Heart right ventricle (tissue), 16 donors: ENCODE measurements around the gene CPNE8. TPM values are rescaled to one million over a fixed set of nuclear protein-coding genes. Genes with fewer than 3 reads are reported as not detected.

ENCODE experiments used
- ATAC-seq, 8 donors: fragments of 200-7000 bp; cut with Tn5 transposase; one replicate each; pipeline ENCODE4 v1.9.1; 2020; ENCODE audit warnings: mild to moderate bottlenecking in 8 of 8, moderate library complexity in 8 of 8, moderate number of reproducible peaks in 1 of 8
- DNase-seq, 2 donors: peaks; one replicate each; pipeline ENCODE4 v3.0.0-alpha.2; 2020
- H3K27ac ChIP-seq, 10 donors: fragments of 200-600 bp; sonication (generic) in 2 of 10; one replicate each; pipeline versions ENCODE4 v1.5.0 to v1.8.0; 2020 to 2022; ENCODE audit warnings: mild to moderate bottlenecking in 3 of 10
- H3K27me3 ChIP-seq, 7 donors: fragments of 200-600 bp; one replicate each; pipeline ENCODE4 v1.8.0; 2021 to 2022; ENCODE audit warnings: mild to moderate bottlenecking in 2 of 7
- H3K36me3 ChIP-seq, 9 donors: fragments of 200-600 bp; sonication (generic) in 1 of 9; one replicate each; pipeline versions ENCODE4 v1.5.0 to v1.8.0; 2020 to 2022; ENCODE audit warnings: mild to moderate bottlenecking in 2 of 9
- H3K4me1 ChIP-seq, 9 donors: fragments of 200-600 bp; sonication (generic) in 1 of 9; one replicate each; pipeline versions ENCODE4 v1.5.0 to v1.8.0; 2020 to 2022; ENCODE audit warnings: mild to moderate bottlenecking in 4 of 9
- H3K4me3 ChIP-seq, 10 donors: fragments of 200-600 bp; sonication (generic) in 2 of 10; one replicate each; pipeline versions ENCODE4 v1.5.0 to v1.8.0; 2020 to 2022; ENCODE audit warnings: mild to moderate bottlenecking in 7 of 10, moderate library complexity in 2 of 10
- H3K9me3 ChIP-seq, 11 donors: fragments of 200-600 bp in 10 of 11; sonication (generic) in 2 of 11; one replicate each; pipeline versions ENCODE4 v1.5.0 to v1.8.0; 2013 to 2022; ENCODE audit warnings: mild to moderate bottlenecking in 2 of 11, control low read depth in 1 of 11, moderate library complexity in 1 of 11
- CTCF ChIP-seq, 9 donors: fragments of 200-600 bp; sonication (generic) in 2 of 9; IDR thresholded peaks; one replicate each; pipeline versions ENCODE4 v1.5.0 to v1.8.0; 2021 to 2022; ENCODE audit warnings: antibody characterized with exemption in 9 of 9, mild to moderate bottlenecking in 5 of 9, moderate library complexity in 1 of 9
- WGBS, 2 donors: extraction: QIAGEN DNeasy Blood & Tissue Kit; methylation state at CpG; one replicate each; pipeline ENCODE4 v1.1.7; 2013; ENCODE audit warnings: inconsistent platforms in 1 of 2; 5-methylcytosine and 5-hydroxymethylcytosine counted together
- intact Hi-C, 10 donors: fragments of 100-400 bp; cut with DNase I; formaldehyde crosslinking; loops; one replicate each; pipeline versions ENCODE4 v1.11.1 to v1.14.2; 2022
- polyA plus RNA-seq, 2 donors: library from polyadenylated mRNA; stranded (reverse); fragments of 200-250 nt; gene quantifications; one replicate each; pipeline ENCODE4 v1.2.3, GENCODE V29; 2013
- total RNA-seq, 10 donors: library from RNA; stranded (reverse); fragmentation: NEBNext Ultra II Directional in 3 of 10; extraction: Animal tissue kit (Norgen Biotek cat#: 25700) in 3 of 10; gene quantifications; one replicate each; pipeline versions ENCODE4 v1.2.1 to v1.2.4, GENCODE V29; 2021 to 2023
- donor health status: Arrhythmogenic right ventricular cardiomyopathy.
- donor health status: ischemic (EF 13 %, LVEDD 7.1; RV severe dilation, severe dysfunction).
- donor health status: healthy with polysubstance abuse.
- donor health status: DM: no; HTN: yes; CAD: no.
- donor health status: DM: no; HTN: no; CAD: no.
- donor health status: ischemic (EF 25% LVEDD 6.9; RV normal size, moderate dysfunction).
- donor health status: ischemic (EF 25% LVEDD 5.7; RV mildly dilated, moderate dysfunction).
- donor health status: healthy.
- donor health status: DM: yes; HTN: yes; CAD: no.
- donor health status: Ischemic cardiomyopathy.
- donor health status: ischemic (EF 35%, LVEDD 5.7; RV mildly dilated, moderate dysfunction).
- donor health status: nonischemic (EF 11% LVEDD 7.7; RV severe dilation, severe dysfunction).
- donor health status: DM: yes; HTN: yes; CAD: no.
- donor health status: PGD.
- donor health status: ischemic (EF 29% LVEDD 5.4; RV normal size, mild dysfunction).
- donor health status: nonischemic (EF 23%, LVEDD 6.1; RV moderate dilation, normal function).

CPNE8 gene
- total and polyA plus RNA-seq, 12 donors = 2.5 to 14.9 (median 4.5) TPM

- intact Hi-C loops = no loop called here
- no peak for TF ChIP-seq CTCF (IDR thresholded peaks at IDR 0.05)
Measured at GRCh38 chr12:38934078-38934584, 28.7 kb upstream of the CPNE8 start.

GRCh38 chr12:38932320-38932719 is 26.9 kb upstream of the CPNE8 start:
- ATAC-seq = no peak
- Histone ChIP-seq H3K36me3 (no peaks in the 10 kb centered on the region), H3K4me1 (no peaks in the 10 kb centered on the region), H3K9me3 (peaks cover 0 to 6% (median 0%) of the 10 kb centered on the region in 11 donors), H3K27ac (no peak overlapping the region), H3K4me3 (no peak overlapping the region), H3K27me3 (peaks cover 0 to 7% (median 0%) of the 10 kb centered on the region in 7 donors)
- TF ChIP-seq CTCF (IDR thresholded peaks at IDR 0.05) = no peak
- intact Hi-C loops = no loop called here
- DNase-seq = no peak
- 90 to 92% methylated on average over 7 of the region's 7 CpGs for WGBS, 2 donors

More at GRCh38 chr12:38934078-38934584, 28.7 kb upstream of the CPNE8 start:
- H3K4me1 ChIP-seq = no peaks in the 10 kb centered on the region
- H3K27ac ChIP-seq = no peak overlapping the region
- H3K36me3 ChIP-seq = no peaks in the 10 kb centered on the region
- ATAC-seq = no peak
- 39 to 51% methylated on average over 5 of the region's 5 CpGs for WGBS, 2 donors
- DNase-seq = no peak
- no peak overlapping the region for H3K4me3 ChIP-seq
- peaks cover 0 to 19% (median 0%) of the 10 kb centered on the region in 11 donors for H3K9me3 ChIP-seq
- peaks cover 0 to 13% (median 0%) of the 10 kb centered on the region in 7 donors for H3K27me3 ChIP-seq

GRCh38 chr12:38931461-38931860 is 26.1 kb upstream of the CPNE8 start:
- H3K9me3 ChIP-seq = no peaks in the 10 kb centered on the region
- no peak overlapping the region for H3K27ac ChIP-seq
- ATAC-seq = no peak
- H3K4me1 ChIP-seq = no peaks in the 10 kb centered on the region
- 88 to 95% methylated on average over 8 of the region's 8 CpGs for WGBS, 2 donors
- no peak for DNase-seq
- H3K4me3 ChIP-seq = no peak overlapping the region
- peaks cover 0 to 4% (median 0%) of the 10 kb centered on the region in 7 donors for H3K27me3 ChIP-seq
- intact Hi-C loops = no loop called here
- no peak for TF ChIP-seq CTCF (IDR thresholded peaks at IDR 0.05)
- no peaks in the 10 kb centered on the region for H3K36me3 ChIP-seq

GRCh38 chr12:38930990-38931389 is 25.6 kb upstream of the CPNE8 start:
- Histone ChIP-seq H3K36me3 (no peaks in the 10 kb centered on the region), H3K27ac (no peak overlapping the region), H3K4me3 (no peak overlapping the region), H3K4me1 (no peaks in the 10 kb centered on the region), H3K9me3 (no peaks in the 10 kb centered on the region), H3K27me3 (peaks cover 0 to under 1% (median 0%) of the 10 kb centered on the region in 7 donors)
- intact Hi-C loops = no loop called here
- TF ChIP-seq CTCF (IDR thresholded peaks at IDR 0.05) = no peak
- DNase-seq (no peak), ATAC-seq (no peak)
- WGBS, 2 donors = 85 to 86% methylated on average over 4 of the region's 4 CpGs
